Measurements from ENCODE around the gene SHB. TPM values are rescaled to one million over a fixed set of nuclear protein-coding genes. Genes with fewer than 3 reads are reported as not detected.

SHB gene
- total and polyA plus RNA-seq, 10 donors: 1.2 to 20.5 (median 7.1) TPM

DNA sequence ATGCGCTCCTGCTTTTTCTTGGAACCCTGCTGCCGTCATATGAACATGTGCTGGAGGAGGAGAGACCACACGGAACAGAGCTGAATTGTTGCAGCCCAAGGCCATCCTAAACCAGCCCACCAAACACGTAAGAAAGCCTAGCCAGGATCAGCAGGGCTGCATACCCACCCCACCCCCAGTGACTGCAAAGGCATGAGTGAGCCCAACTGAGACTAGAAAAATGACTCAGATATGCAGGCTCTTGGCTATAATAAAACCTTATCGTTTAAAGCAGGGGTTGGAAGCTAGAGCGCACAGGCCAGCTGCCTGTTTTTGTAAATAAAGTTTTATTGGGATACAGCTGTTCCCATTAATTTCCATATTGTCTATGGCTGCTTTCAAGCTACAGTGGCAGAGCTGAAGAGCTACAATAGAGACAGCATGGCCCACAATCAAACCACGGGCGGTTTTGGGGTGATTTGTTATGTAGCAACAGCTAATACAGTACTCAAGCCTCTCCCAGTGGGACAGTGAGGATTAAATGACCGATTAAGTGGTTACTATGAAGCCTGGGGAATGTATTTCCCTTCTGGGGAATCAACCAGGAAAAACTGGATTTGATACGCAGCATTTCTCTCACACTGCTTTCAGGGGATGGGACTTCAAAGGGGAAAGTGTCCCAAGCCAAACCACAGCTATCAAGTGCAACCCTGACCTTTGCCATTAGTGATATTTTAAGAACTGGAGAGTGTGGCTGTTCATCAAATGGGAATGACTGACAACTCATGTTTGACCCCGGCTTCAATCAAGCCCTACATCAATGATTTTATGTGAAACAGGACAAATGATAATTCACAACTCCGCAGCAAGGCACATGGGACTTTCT is 6.3 kb downstream of the SHB start:
- DNase-seq: peak; percentile 30
- H3K27ac ChIP-seq: no peak overlapping the region
- 70 to 92% (median 85%) methylated on average over 12 of the region's 12 CpGs for WGBS, 5 donors

DNA sequence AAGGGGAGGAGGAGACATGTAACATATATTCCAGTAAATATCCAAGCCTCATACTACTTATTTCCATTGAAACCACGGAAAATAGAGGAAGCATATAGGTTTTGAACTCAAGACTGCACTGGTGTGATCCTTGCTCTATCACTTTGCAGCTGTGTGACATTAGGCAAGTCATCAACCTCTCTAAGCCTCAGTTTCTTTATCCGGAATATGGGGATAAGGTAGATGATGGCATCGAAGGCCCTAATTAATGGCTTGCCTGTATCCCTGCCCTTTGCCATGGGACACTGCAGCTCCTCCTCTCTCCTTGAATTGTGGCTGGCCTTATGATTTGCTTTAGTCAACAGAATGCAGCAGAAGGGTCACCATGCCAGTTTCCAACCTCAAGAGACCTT is 6.9 kb downstream of the SHB start:
- H3K27ac ChIP-seq: no peak overlapping the region
- 89 to 94% (median 91%) methylated on average over 3 of the region's 3 CpGs for WGBS, 5 donors

More for the DNA sequence above, 6.3 kb downstream of the SHB start:
- H3K36me3 ChIP-seq: no peaks in the 10 kb centered on the region
- H3K4me3 ChIP-seq: no peak overlapping the region
- TF ChIP-seq, protein P1, sequence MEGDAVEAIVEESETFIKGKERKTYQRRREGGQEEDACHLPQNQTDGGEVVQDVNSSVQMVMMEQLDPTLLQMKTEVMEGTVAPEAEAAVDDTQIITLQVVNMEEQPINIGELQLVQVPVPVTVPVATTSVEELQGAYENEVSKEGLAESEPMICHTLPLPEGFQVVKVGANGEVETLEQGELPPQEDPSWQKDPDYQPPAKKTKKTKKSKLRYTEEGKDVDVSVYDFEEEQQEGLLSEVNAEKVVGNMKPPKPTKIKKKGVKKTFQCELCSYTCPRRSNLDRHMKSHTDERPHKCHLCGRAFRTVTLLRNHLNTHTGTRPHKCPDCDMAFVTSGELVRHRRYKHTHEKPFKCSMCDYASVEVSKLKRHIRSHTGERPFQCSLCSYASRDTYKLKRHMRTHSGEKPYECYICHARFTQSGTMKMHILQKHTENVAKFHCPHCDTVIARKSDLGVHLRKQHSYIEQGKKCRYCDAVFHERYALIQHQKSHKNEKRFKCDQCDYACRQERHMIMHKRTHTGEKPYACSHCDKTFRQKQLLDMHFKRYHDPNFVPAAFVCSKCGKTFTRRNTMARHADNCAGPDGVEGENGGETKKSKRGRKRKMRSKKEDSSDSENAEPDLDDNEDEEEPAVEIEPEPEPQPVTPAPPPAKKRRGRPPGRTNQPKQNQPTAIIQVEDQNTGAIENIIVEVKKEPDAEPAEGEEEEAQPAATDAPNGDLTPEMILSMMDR (IDR thresholded peaks at IDR 0.05 in 8 of 11, conservative IDR thresholded peaks at IDR 0.05 in 3 of 11): no peak
- TF ChIP-seq POLR2A (IDR thresholded peaks at IDR 0.05) (no peak), POLR2AphosphoS5 (IDR thresholded peaks at IDR 0.05) (no peak)
- H3K4me1 ChIP-seq: peaks cover 11 to 61% (median 29%) of the 10 kb centered on the region in 6 donors
- H3K9me3 ChIP-seq: no peaks in the 10 kb centered on the region
- intact Hi-C loops (cut with DNase I; ENCODE audit: low total_unique reads): no loop called here
- peaks cover 0 to 17% (median 7%) of the 10 kb centered on the region in 7 donors for H3K27me3 ChIP-seq (replicated peaks in 1 of 7)

DNA sequence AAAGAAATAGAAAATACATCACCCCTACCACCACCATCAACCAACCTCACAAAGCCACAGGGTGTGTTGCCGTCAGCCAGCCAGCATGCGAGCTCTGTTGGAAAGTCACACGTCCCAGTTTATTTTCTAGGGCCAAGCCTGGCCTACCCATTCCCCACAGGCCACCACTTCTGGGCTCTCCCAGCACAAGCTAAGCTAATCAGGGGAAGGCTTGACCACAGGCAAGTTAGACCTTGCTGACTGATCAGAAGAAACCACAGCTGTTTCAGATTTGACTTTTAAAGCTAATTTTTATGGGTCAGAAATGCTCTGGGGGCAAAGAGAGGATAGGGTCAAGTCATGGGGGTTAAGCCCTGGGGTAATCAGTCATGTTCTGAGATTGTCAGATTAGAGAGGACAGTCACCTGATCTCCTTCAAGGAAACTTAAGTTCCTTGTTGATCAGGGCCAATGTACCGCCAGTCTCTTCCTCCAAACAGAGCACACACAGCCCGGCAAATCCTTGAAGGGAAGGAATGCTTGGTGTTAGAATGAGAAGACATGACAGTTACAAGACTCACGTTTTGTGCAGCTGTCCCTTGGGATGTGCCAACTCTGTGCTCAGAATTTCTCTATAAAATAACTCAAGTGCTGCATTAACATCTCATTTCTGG is 7.6 kb downstream of the SHB start:
- no peaks in the 10 kb centered on the region for H3K9me3 ChIP-seq
- peaks cover 0 to 53% (median 17%) of the 10 kb centered on the region in 6 donors for H3K4me1 ChIP-seq
- H3K4me3 ChIP-seq: no peak overlapping the region
- peaks cover 0 to 4% (median 0%) of the 10 kb centered on the region in 7 donors for H3K27me3 ChIP-seq (replicated peaks in 1 of 7)
- intact Hi-C loops (cut with DNase I; ENCODE audit: low total_unique reads): no loop called here
- H3K27ac ChIP-seq: no peak overlapping the region
- no peaks in the 10 kb centered on the region for H3K36me3 ChIP-seq
- TF ChIP-seq POLR2AphosphoS5 (IDR thresholded peaks at IDR 0.05): no peak
- no peak for TF ChIP-seq POLR2A (IDR thresholded peaks at IDR 0.05)
- TF ChIP-seq, protein P1 (IDR thresholded peaks at IDR 0.05 in 8 of 11, conservative IDR thresholded peaks at IDR 0.05 in 3 of 11): no peak
- peak; percentile 24 for DNase-seq
- WGBS, 5 donors: 69 to 75% (median 72%) methylated on average over 6 of the region's 6 CpGs

More for the DNA sequence above, 6.9 kb downstream of the SHB start:
- no peak for DNase-seq
- intact Hi-C loops (cut with DNase I; ENCODE audit: low total_unique reads): no loop called here
- TF ChIP-seq POLR2AphosphoS5 (IDR thresholded peaks at IDR 0.05): no peak
- TF ChIP-seq POLR2A (IDR thresholded peaks at IDR 0.05): no peak
- TF ChIP-seq, protein P1 (IDR thresholded peaks at IDR 0.05 in 8 of 11, conservative IDR thresholded peaks at IDR 0.05 in 3 of 11): no peak
- Histone ChIP-seq H3K36me3 (no peaks in the 10 kb centered on the region), H3K4me3 (no peak overlapping the region), H3K9me3 (no peaks in the 10 kb centered on the region), H3K27me3 (replicated peaks in 1 of 7) (peaks cover 0 to 11% (median 1%) of the 10 kb centered on the region in 7 donors), H3K4me1 (peaks cover 5 to 59% (median 24%) of the 10 kb centered on the region in 6 donors)

DNA sequence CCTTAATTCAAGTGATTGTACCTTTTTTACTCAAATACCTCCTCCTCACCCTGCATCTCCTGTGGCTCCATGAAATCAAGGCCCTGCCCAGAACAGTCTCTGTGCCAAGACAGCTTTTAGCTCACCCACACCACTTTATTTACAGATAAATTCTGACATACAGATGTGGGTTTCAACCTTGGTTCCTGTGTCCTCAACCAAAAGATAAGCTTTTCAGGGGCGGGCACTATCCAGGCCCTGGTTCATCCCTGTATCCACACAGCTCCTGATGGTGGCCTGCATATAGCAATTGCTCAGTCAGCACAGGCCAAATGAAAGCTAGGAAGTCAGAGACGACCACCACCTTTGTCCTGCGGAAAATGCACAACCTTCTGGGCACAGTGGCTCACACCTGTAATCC is 8.3 kb downstream of the SHB start:
- H3K27ac ChIP-seq: no peak overlapping the region
- no peak for TF ChIP-seq POLR2A (IDR thresholded peaks at IDR 0.05)
- no peak for TF ChIP-seq POLR2AphosphoS5 (IDR thresholded peaks at IDR 0.05)
- TF ChIP-seq, protein P1 (IDR thresholded peaks at IDR 0.05 in 8 of 11, conservative IDR thresholded peaks at IDR 0.05 in 3 of 11): no peak
- H3K27me3 ChIP-seq (replicated peaks in 1 of 7): peaks cover 0 to 2% (median 0%) of the 10 kb centered on the region in 7 donors
- 75 to 94% (median 86%) methylated on average over 3 of the region's 3 CpGs for WGBS, 5 donors
- H3K4me3 ChIP-seq: no peak overlapping the region
- no peak for DNase-seq
- no peaks in the 10 kb centered on the region for H3K9me3 ChIP-seq
- intact Hi-C loops (cut with DNase I; ENCODE audit: low total_unique reads): no loop called here
- H3K4me1 ChIP-seq: peaks cover 0 to 45% (median 14%) of the 10 kb centered on the region in 6 donors
- no peaks in the 10 kb centered on the region for H3K36me3 ChIP-seq
